ENCODE results near the gene DMRT2. TPM values are rescaled to one million over a fixed set of nuclear protein-coding genes. Genes with fewer than 3 reads are reported as not detected.

Gene DMRT2
- total RNA-seq, 1 donor from 2014 or later, result not detected

- H3K79me2 ChIP-seq (ENCODE audit: low read depth), result no peaks in the 10 kb centered on the region
- no peak overlapping the region for H3K4me3 ChIP-seq
- no peak overlapping the region for H2AFZ ChIP-seq (replicated peaks)
- H3K4me1 Mint-ChIP-seq, result peaks cover 40% of the 10 kb centered on the region
- H3K9ac ChIP-seq, result no peak overlapping the region
- H3K9me3 ChIP-seq (ENCODE audit: low read depth), result no peaks in the 10 kb centered on the region
- no peaks in the 10 kb centered on the region for H3K36me3 Mint-ChIP-seq
- no peak overlapping the region for H3K4me3 Mint-ChIP-seq
- no peak for DNase-seq (ENCODE audit: low spot score)
- no peaks in the 10 kb centered on the region for H4K20me1 ChIP-seq (ENCODE audit: low read depth)
- H3F3A ChIP-seq (ENCODE audit: low read depth), result no peaks in the 10 kb centered on the region
- H3K9me3 Mint-ChIP-seq, result peaks cover 8% of the 10 kb centered on the region
- H3K4me1 ChIP-seq, result no peaks in the 10 kb centered on the region
- TF ChIP-seq EZH2phosphoT487 (IDR thresholded peaks at IDR 0.05) (no peak), CTCF (IDR thresholded peaks at IDR 0.05) (no peak)
- H3K27me3 ChIP-seq, result peaks cover 21% of the 10 kb centered on the region
- H3K4me2 ChIP-seq, result no peak overlapping the region
- no peak overlapping the region for H3K27ac Mint-ChIP-seq
- no peak overlapping the region for H3K27ac ChIP-seq
- peaks cover 93% of the 10 kb centered on the region for H3K27me3 Mint-ChIP-seq (ENCODE audit: insufficient read depth, low read depth)
- no peaks in the 10 kb centered on the region for H3K36me3 ChIP-seq
Measured at GRCh38 chr9:1048231-1048619, 1.9 kb upstream of the DMRT2 start.

DNA sequence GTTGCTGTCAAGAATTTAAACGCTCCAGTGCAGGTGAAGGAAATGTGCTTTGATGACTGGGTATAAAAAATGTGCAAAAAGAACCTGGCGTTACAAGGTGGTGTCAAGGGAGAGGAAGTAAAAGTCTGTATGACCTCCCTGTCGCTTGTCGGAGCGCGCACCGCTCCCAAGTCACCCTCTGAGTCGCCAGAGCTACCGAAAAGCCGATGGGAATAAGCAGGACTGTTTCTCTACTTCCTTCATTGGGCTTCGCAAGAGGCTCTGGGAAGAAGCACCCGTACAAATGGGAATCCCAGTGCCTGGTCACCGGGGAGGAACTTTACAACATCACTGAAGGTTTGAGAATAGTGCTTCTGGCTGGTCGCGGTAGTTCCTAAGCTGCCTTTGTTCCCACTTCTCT is 1.3 kb upstream of the DMRT2 start:
- no peak for DNase-seq (ENCODE audit: low spot score)
- H2AFZ ChIP-seq (replicated peaks), result no peak overlapping the region
- no peaks in the 10 kb centered on the region for H3K36me3 ChIP-seq
- Mint-ChIP-seq H3K4me1 (peaks cover 40% of the 10 kb centered on the region), H3K4me3 (no peak overlapping the region), H3K27ac (no peak overlapping the region), H3K36me3 (no peaks in the 10 kb centered on the region), H3K9me3 (peaks cover 8% of the 10 kb centered on the region), H3K27me3 (ENCODE audit: insufficient read depth, low read depth) (peaks cover 93% of the 10 kb centered on the region)
- peaks cover 21% of the 10 kb centered on the region for H3K27me3 ChIP-seq
- H3K4me3 ChIP-seq, result no peak overlapping the region
- no peaks in the 10 kb centered on the region for H3K79me2 ChIP-seq (ENCODE audit: low read depth)
- H3K9ac ChIP-seq, result no peak overlapping the region
- H3K9me3 ChIP-seq (ENCODE audit: low read depth), result no peaks in the 10 kb centered on the region
- no peak overlapping the region for H3K27ac ChIP-seq
- no peaks in the 10 kb centered on the region for H4K20me1 ChIP-seq (ENCODE audit: low read depth)
- no peaks in the 10 kb centered on the region for H3K4me1 ChIP-seq
- no peaks in the 10 kb centered on the region for H3F3A ChIP-seq (ENCODE audit: low read depth)
- TF ChIP-seq CTCF (IDR thresholded peaks at IDR 0.05), result no peak
- no peak for TF ChIP-seq EZH2 (IDR thresholded peaks at IDR 0.05)
- no peak for TF ChIP-seq EZH2phosphoT487 (IDR thresholded peaks at IDR 0.05)
- H3K4me2 ChIP-seq, result no peak overlapping the region

- no peak overlapping the region for H3K9ac ChIP-seq
- Mint-ChIP-seq H3K9me3 (peaks cover 6% of the 10 kb centered on the region), H3K4me1 (peaks cover 40% of the 10 kb centered on the region), H3K36me3 (no peaks in the 10 kb centered on the region), H3K4me3 (peak overlapping the region; percentile 68), H3K27me3 (ENCODE audit: insufficient read depth, low read depth) (peaks cover 91% of the 10 kb centered on the region), H3K27ac (no peak overlapping the region)
- H3F3A ChIP-seq (ENCODE audit: low read depth), result no peaks in the 10 kb centered on the region
- DNase-seq (ENCODE audit: low spot score), result no peak
- H3K4me2 ChIP-seq, result no peak overlapping the region
- H3K36me3 ChIP-seq, result no peaks in the 10 kb centered on the region
- no peak overlapping the region for H3K27ac ChIP-seq
- no peaks in the 10 kb centered on the region for H3K9me3 ChIP-seq (ENCODE audit: low read depth)
- H3K4me1 ChIP-seq, result no peaks in the 10 kb centered on the region
- no peaks in the 10 kb centered on the region for H4K20me1 ChIP-seq (ENCODE audit: low read depth)
- no peak overlapping the region for H3K4me3 ChIP-seq
- no peak overlapping the region for H2AFZ ChIP-seq (replicated peaks)
- peaks cover 21% of the 10 kb centered on the region for H3K27me3 ChIP-seq
- no peaks in the 10 kb centered on the region for H3K79me2 ChIP-seq (ENCODE audit: low read depth)
- TF ChIP-seq CTCF (IDR thresholded peaks at IDR 0.05) (no peak), EZH2phosphoT487 (IDR thresholded peaks at IDR 0.05) (no peak), EZH2 (IDR thresholded peaks at IDR 0.05) (no peak)
Measured at GRCh38 chr9:1049641-1050040, 516 bp upstream of the DMRT2 start.
